Measurements from ENCODE around the gene CHAC2.

The CHAC2 gene

GRCh38 chr2:53780056-53780455 lies 12.5 kb downstream of the CHAC2 start:
- Histone ChIP-seq H3K9me3 (ENCODE audit: control insufficient read depth in 1 of 2, low read length in 2 of 2) (no peaks in the 10 kb centered on the region), H3K4me1 (ENCODE audit: control insufficient read depth in 1 of 2, insufficient read depth in 2 of 2, low read length in 2 of 2) (peaks cover 3 to 22% of the 10 kb centered on the region in 2 donors), H3K27me3 (ENCODE audit: low read depth, low read length) (no peaks in the 10 kb centered on the region), H3K36me3 (ENCODE audit: control insufficient read depth in 1 of 2, insufficient read depth in 2 of 2, low read length in 2 of 2) (no peaks in the 10 kb centered on the region), H3K27ac (ENCODE audit: low read length) (no peak overlapping the region), H3K4me3 (ENCODE audit: low read depth in 1 of 2, low read length in 2 of 2) (no peak overlapping the region)

DNA sequence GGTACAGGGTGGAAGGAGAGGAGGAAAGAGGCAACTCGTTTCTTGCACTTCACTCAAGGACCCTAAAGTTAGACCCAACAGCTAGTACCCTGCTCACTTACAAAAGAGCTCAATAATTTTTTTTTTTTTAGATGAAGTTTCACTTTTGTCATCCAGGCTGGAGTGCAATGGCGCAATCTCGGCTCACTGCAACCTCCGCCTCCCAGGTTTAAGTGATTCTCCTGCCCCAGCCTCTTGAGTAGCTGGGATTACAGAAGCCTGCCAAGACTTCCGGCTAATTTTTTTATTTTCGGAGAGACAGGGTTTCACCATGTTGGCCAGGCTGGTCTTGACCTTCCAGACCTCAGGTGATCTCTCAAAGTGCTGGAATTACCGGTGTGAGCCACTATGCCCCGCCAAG lies 15.1 kb downstream of the CHAC2 start:
- Histone ChIP-seq H3K36me3 (ENCODE audit: control insufficient read depth in 1 of 2, insufficient read depth in 2 of 2, low read length in 2 of 2) (peaks cover 0 to 5% of the 10 kb centered on the region in 2 donors), H3K4me3 (ENCODE audit: low read depth in 1 of 2, low read length in 2 of 2) (no peak overlapping the region), H3K9me3 (ENCODE audit: control insufficient read depth in 1 of 2, low read length in 2 of 2) (no peaks in the 10 kb centered on the region), H3K27me3 (ENCODE audit: low read depth, low read length) (no peaks in the 10 kb centered on the region), H3K27ac (ENCODE audit: low read length) (no peak overlapping the region), H3K4me1 (ENCODE audit: control insufficient read depth in 1 of 2, insufficient read depth in 2 of 2, low read length in 2 of 2) (peaks cover 5 to 35% of the 10 kb centered on the region in 2 donors)

DNA sequence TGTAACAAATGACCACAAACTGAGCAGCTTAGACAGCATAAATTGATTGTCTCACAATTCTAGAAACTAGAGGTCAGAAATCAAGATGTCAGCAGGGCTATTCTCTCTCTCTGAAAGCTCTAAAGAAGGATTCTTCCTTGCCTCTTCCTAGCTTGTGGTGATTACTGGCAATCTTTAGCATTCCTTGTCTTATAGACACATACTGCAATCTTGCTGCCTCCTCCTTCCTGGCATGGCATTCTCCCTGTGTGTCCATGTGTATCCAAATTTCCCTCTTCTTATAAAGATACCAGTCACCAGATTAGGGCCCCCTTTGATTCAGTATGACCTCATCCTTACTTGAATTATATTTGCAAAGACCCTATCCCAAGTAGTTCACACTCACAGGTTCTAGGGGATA lies 16.8 kb downstream of the CHAC2 start:
- Histone ChIP-seq H3K27ac (ENCODE audit: low read length) (no peak overlapping the region), H3K9me3 (ENCODE audit: control insufficient read depth in 1 of 2, low read length in 2 of 2) (no peaks in the 10 kb centered on the region), H3K27me3 (ENCODE audit: low read depth, low read length) (no peaks in the 10 kb centered on the region), H3K4me3 (ENCODE audit: low read depth in 1 of 2, low read length in 2 of 2) (no peak overlapping the region), H3K4me1 (ENCODE audit: control insufficient read depth in 1 of 2, insufficient read depth in 2 of 2, low read length in 2 of 2) (peaks cover 13 to 48% of the 10 kb centered on the region in 2 donors), H3K36me3 (ENCODE audit: control insufficient read depth in 1 of 2, insufficient read depth in 2 of 2, low read length in 2 of 2) (peaks cover 0 to 5% of the 10 kb centered on the region in 2 donors)

DNA sequence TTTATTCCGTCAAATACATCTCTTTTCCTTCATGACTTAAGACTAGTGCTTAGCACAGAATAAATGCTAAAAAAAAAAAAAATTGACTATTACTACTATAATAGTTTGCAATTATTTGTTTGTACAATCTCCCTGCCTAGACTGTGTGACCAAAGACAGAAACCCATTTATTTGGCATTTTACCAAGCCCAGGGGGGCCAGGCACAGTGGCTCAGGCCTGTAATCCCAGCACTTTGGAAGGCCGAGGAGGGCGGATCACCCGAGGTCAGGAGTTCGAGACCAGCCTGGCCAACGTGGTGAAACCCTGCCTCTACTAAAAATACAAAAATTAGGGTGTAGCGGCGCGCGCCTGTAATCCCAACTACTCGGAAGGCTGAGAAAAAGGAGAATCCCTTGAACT lies 17.8 kb downstream of the CHAC2 start:
- peaks cover 13 to 48% of the 10 kb centered on the region in 2 donors for H3K4me1 ChIP-seq (ENCODE audit: control insufficient read depth in 1 of 2, insufficient read depth in 2 of 2, low read length in 2 of 2)
- no peaks in the 10 kb centered on the region for H3K9me3 ChIP-seq (ENCODE audit: control insufficient read depth in 1 of 2, low read length in 2 of 2)
- peak overlapping the region; percentile 98 to 100 for H3K4me3 ChIP-seq (ENCODE audit: low read depth in 1 of 2, low read length in 2 of 2)
- H3K36me3 ChIP-seq (ENCODE audit: control insufficient read depth in 1 of 2, insufficient read depth in 2 of 2, low read length in 2 of 2) = peaks cover 0 to 5% of the 10 kb centered on the region in 2 donors
- no peak overlapping the region for H3K27ac ChIP-seq (ENCODE audit: low read length)
- no peaks in the 10 kb centered on the region for H3K27me3 ChIP-seq (ENCODE audit: low read depth, low read length)

GRCh38 chr2:53786352-53786704 lies 18.7 kb downstream of the CHAC2 start:
- no peaks in the 10 kb centered on the region for H3K27me3 ChIP-seq (ENCODE audit: low read depth, low read length)
- peaks cover 13 to 48% of the 10 kb centered on the region in 2 donors for H3K4me1 ChIP-seq (ENCODE audit: control insufficient read depth in 1 of 2, insufficient read depth in 2 of 2, low read length in 2 of 2)
- H3K4me3 ChIP-seq (ENCODE audit: low read depth in 1 of 2, low read length in 2 of 2) = peak overlapping the region; percentile 98 to 100
- peak overlapping the region; percentile 92 for H3K27ac ChIP-seq (ENCODE audit: low read length)
- no peaks in the 10 kb centered on the region for H3K9me3 ChIP-seq (ENCODE audit: control insufficient read depth in 1 of 2, low read length in 2 of 2)
- peaks cover 0 to 5% of the 10 kb centered on the region in 2 donors for H3K36me3 ChIP-seq (ENCODE audit: control insufficient read depth in 1 of 2, insufficient read depth in 2 of 2, low read length in 2 of 2)

GRCh38 chr2:53786705-53787613 lies 19.4 kb downstream of the CHAC2 start, which contains the start of the genes ASB3 and ERLEC1:
Gene ASB3, minus strand, starts transcription at chr2:53786953. Its CDS starts 21,381 bp downstream, at chr2:53765572.
Gene ERLEC1, plus strand, starts transcription at chr2:53787044. Its CDS starts 167 bp downstream, at chr2:53787211.
- Histone ChIP-seq H3K27me3 (ENCODE audit: low read depth, low read length) (no peaks in the 10 kb centered on the region), H3K4me1 (ENCODE audit: control insufficient read depth in 1 of 2, insufficient read depth in 2 of 2, low read length in 2 of 2) (peaks cover 13 to 48% of the 10 kb centered on the region in 2 donors), H3K36me3 (ENCODE audit: control insufficient read depth in 1 of 2, insufficient read depth in 2 of 2, low read length in 2 of 2) (peaks cover 0 to 5% of the 10 kb centered on the region in 2 donors), H3K4me3 (ENCODE audit: low read depth in 1 of 2, low read length in 2 of 2) (peak within 1 kb of the TSS; percentile 98 to 100), H3K9me3 (ENCODE audit: control insufficient read depth in 1 of 2, low read length in 2 of 2) (no peaks in the 10 kb centered on the region), H3K27ac (ENCODE audit: low read length) (peak within 1 kb of the TSS; percentile 92)

DNA sequence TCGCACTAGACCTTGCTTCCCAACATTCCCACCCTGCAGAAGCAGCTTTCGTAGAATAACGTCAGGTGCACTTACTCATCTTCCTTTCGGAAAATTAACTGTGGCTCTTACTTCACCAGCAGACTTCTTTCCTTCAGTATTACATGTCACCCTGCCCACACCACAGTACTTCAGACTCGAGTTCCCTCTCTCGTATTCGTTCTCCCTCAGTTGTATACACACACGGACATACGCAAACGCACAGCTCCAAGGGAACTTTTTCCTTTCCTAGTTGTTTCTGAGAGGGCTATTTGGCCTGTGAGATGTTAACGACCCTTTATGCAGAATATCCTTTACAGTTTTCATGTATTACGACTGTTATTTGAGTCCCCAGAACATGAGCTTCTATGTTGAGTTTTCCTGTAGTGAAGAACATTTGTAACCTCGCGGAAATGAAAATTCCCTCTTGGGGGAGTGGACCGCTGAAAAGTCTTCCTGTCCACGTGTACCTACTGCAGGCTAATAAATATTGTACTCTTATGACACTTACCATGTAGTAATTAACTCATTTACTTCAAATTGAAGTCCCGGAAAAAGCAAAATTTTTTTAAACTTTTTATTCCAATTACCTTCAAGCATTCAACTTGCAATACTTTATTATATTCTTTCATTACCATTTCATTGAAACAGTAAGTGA lies 20.1 kb downstream of the CHAC2 start:
- Histone ChIP-seq H3K27me3 (ENCODE audit: low read depth, low read length) (no peaks in the 10 kb centered on the region), H3K27ac (ENCODE audit: low read length) (peak overlapping the region; percentile 92), H3K4me1 (ENCODE audit: control insufficient read depth in 1 of 2, insufficient read depth in 2 of 2, low read length in 2 of 2) (peaks cover 13 to 44% of the 10 kb centered on the region in 2 donors), H3K9me3 (ENCODE audit: control insufficient read depth in 1 of 2, low read length in 2 of 2) (no peaks in the 10 kb centered on the region), H3K4me3 (ENCODE audit: low read depth in 1 of 2, low read length in 2 of 2) (peak overlapping the region; percentile 98 to 100), H3K36me3 (ENCODE audit: control insufficient read depth in 1 of 2, insufficient read depth in 2 of 2, low read length in 2 of 2) (peaks cover 0 to 5% of the 10 kb centered on the region in 2 donors)

DNA sequence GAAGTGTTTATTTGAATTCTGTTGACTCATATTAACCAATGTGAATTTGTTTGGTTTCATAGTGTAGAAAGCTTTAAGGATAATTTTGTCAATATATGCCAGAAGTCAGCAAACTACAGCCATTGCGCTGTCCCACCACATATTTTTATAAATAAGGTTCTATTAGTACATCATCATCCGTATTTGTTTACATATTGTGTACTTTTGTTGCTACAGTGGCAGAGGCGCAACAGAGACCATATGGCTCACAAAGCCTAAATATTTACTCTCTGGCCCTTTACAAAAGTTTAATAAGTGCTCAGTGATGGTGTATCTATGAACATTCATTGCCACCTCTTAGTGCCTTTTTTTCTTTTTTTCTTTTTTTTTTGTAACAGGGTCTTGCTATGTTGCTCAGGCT lies 25.7 kb downstream of the CHAC2 start:
- H3K9me3 ChIP-seq (ENCODE audit: control insufficient read depth in 1 of 2, low read length in 2 of 2) = no peaks in the 10 kb centered on the region
- H3K4me1 ChIP-seq (ENCODE audit: control insufficient read depth in 1 of 2, insufficient read depth in 2 of 2, low read length in 2 of 2) = peaks cover 2 to 8% of the 10 kb centered on the region in 2 donors
- H3K27ac ChIP-seq (ENCODE audit: low read length) = no peak overlapping the region
- H3K36me3 ChIP-seq (ENCODE audit: control insufficient read depth in 1 of 2, insufficient read depth in 2 of 2, low read length in 2 of 2) = peaks cover 10 to 30% of the 10 kb centered on the region in 2 donors
- no peak overlapping the region for H3K4me3 ChIP-seq (ENCODE audit: low read depth in 1 of 2, low read length in 2 of 2)
- no peaks in the 10 kb centered on the region for H3K27me3 ChIP-seq (ENCODE audit: low read depth, low read length)

- Histone ChIP-seq H3K27me3 (ENCODE audit: low read depth, low read length) (no peaks in the 10 kb centered on the region), H3K4me3 (ENCODE audit: low read depth in 1 of 2, low read length in 2 of 2) (no peak overlapping the region), H3K36me3 (ENCODE audit: control insufficient read depth in 1 of 2, insufficient read depth in 2 of 2, low read length in 2 of 2) (peaks cover 11 to 30% of the 10 kb centered on the region in 2 donors), H3K4me1 (ENCODE audit: control insufficient read depth in 1 of 2, insufficient read depth in 2 of 2, low read length in 2 of 2) (peaks cover 0 to 2% of the 10 kb centered on the region in 2 donors), H3K9me3 (ENCODE audit: control insufficient read depth in 1 of 2, low read length in 2 of 2) (no peaks in the 10 kb centered on the region), H3K27ac (ENCODE audit: low read length) (no peak overlapping the region)
Observed at GRCh38 chr2:53793821-53794220, 26.2 kb downstream of the CHAC2 start.

DNA sequence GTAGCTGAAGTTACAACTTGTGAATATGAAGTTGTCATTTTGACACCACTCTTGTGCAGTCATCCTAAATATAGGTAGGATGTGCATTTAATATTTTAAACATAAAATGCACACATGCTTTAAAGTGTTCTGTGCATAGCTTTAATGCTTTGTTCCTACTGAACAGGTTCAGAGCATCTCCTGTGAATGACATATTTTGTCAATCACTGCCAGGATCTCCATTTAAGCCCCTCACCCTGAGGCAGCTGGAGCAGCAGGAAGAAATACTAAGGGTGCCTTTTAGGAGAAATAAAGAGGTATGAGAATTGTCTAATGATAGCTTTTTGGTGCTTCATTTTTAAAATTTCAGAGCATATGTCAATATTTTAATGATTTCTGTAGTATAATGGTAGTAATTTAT lies 33.9 kb downstream of the CHAC2 start:
- Histone ChIP-seq H3K27me3 (ENCODE audit: low read depth, low read length) (no peaks in the 10 kb centered on the region), H3K4me1 (ENCODE audit: control insufficient read depth in 1 of 2, insufficient read depth in 2 of 2, low read length in 2 of 2) (no peaks in the 10 kb centered on the region), H3K4me3 (ENCODE audit: low read depth in 1 of 2, low read length in 2 of 2) (no peak overlapping the region), H3K9me3 (ENCODE audit: control insufficient read depth in 1 of 2, low read length in 2 of 2) (no peaks in the 10 kb centered on the region), H3K27ac (ENCODE audit: low read length) (no peak overlapping the region), H3K36me3 (ENCODE audit: control insufficient read depth in 1 of 2, insufficient read depth in 2 of 2, low read length in 2 of 2) (peaks cover 46 to 47% of the 10 kb centered on the region in 2 donors)

DNA sequence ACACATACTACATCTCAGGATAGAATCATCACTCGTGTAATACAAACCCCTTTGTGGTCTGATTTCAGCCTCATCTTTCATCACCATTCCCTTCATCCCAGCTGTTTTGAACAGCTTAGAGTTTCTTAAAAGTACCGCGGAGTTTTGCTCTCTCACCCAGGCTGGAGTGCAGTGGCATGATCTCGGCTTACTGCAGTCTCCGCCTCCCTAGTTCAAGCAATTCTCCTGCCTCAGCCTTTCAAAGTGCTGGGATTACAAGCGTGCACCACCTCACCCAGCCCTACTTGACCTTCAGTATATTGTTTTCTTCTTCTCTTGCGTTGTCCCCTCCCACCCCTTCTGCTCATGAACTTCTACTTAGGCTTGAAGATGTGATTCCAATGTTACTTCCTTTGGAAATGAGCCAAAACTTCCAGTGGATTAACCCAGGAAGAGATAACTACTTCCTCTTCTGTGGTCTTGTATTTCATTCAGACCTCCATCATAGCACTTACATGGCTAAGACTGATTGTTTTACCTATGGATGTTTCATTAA lies 35.1 kb downstream of the CHAC2 start:
- H3K36me3 ChIP-seq (ENCODE audit: control insufficient read depth in 1 of 2, insufficient read depth in 2 of 2, low read length in 2 of 2) = peaks cover 53 to 54% of the 10 kb centered on the region in 2 donors
- H3K27ac ChIP-seq (ENCODE audit: low read length) = no peak overlapping the region
- no peaks in the 10 kb centered on the region for H3K4me1 ChIP-seq (ENCODE audit: control insufficient read depth in 1 of 2, insufficient read depth in 2 of 2, low read length in 2 of 2)

More for the DNA sequence above, 35.1 kb downstream of the CHAC2 start:
- H3K9me3 ChIP-seq (ENCODE audit: control insufficient read depth in 1 of 2, low read length in 2 of 2) = no peaks in the 10 kb centered on the region
- no peaks in the 10 kb centered on the region for H3K27me3 ChIP-seq (ENCODE audit: low read depth, low read length)
- no peak overlapping the region for H3K4me3 ChIP-seq (ENCODE audit: low read depth in 1 of 2, low read length in 2 of 2)
